ENCODE results near the gene TMEM170B.

Gene TMEM170B

GRCh38 chr6:11528996-11529395 lies 8.6 kb upstream of the TMEM170B start:
- Histone ChIP-seq H3K4me1 (ENCODE audit: insufficient read depth, low read length, poor library complexity, severe bottlenecking) (peaks cover 7% of the 10 kb centered on the region), H2AFZ (ENCODE audit: low read length) (no peak overlapping the region), H3K9me2 (replicated peaks; ENCODE audit: low read depth, low read length) (no peaks in the 10 kb centered on the region), H3K27me3 (ENCODE audit: insufficient read depth, low read length, poor library complexity, severe bottlenecking) (no peaks in the 10 kb centered on the region), H3K9me3 (ENCODE audit: insufficient read depth, low read depth, low read length) (no peaks in the 10 kb centered on the region), H3K4me2 (ENCODE audit: low read depth, low read length, poor library complexity, severe bottlenecking) (no peak overlapping the region), H3K9ac (ENCODE audit: low read depth, low read length, poor library complexity, severe bottlenecking) (no peak overlapping the region), H3K4me3 (ENCODE audit: low read length, poor library complexity, severe bottlenecking) (no peak overlapping the region), H3K79me2 (ENCODE audit: insufficient read depth, low read length) (no peaks in the 10 kb centered on the region), H3F3A (ENCODE audit: low read depth) (no peaks in the 10 kb centered on the region), H4K20me1 (ENCODE audit: insufficient read depth, low read length, poor library complexity, severe bottlenecking) (no peaks in the 10 kb centered on the region), H3K36me3 (ENCODE audit: insufficient read depth, low read length) (no peaks in the 10 kb centered on the region)
- TF ChIP-seq EZH2phosphoT487 (IDR thresholded peaks at IDR 0.05; ENCODE audit: borderline replicate concordance), result no peak
- TF ChIP-seq CTCF (conservative IDR thresholded peaks at IDR 0.05; ENCODE audit: low read length), result no peak

GRCh38 chr6:11532097-11532496 lies 5.5 kb upstream of the TMEM170B start:
- no peak overlapping the region for H3K9ac ChIP-seq (ENCODE audit: low read depth, low read length, poor library complexity, severe bottlenecking)
- TF ChIP-seq CTCF (conservative IDR thresholded peaks at IDR 0.05; ENCODE audit: low read length) (no peak), EZH2phosphoT487 (IDR thresholded peaks at IDR 0.05; ENCODE audit: borderline replicate concordance) (no peak)
- peaks cover 8% of the 10 kb centered on the region for H3K4me1 ChIP-seq (ENCODE audit: insufficient read depth, low read length, poor library complexity, severe bottlenecking)
- no peaks in the 10 kb centered on the region for H3K27me3 ChIP-seq (ENCODE audit: insufficient read depth, low read length, poor library complexity, severe bottlenecking)
- H3K4me3 ChIP-seq (ENCODE audit: low read length, poor library complexity, severe bottlenecking), result no peak overlapping the region
- no peaks in the 10 kb centered on the region for H3F3A ChIP-seq (ENCODE audit: low read depth)
- no peaks in the 10 kb centered on the region for H3K36me3 ChIP-seq (ENCODE audit: insufficient read depth, low read length)
- H3K9me3 ChIP-seq (ENCODE audit: insufficient read depth, low read depth, low read length), result no peaks in the 10 kb centered on the region
- H4K20me1 ChIP-seq (ENCODE audit: insufficient read depth, low read length, poor library complexity, severe bottlenecking), result no peaks in the 10 kb centered on the region
- no peak overlapping the region for H2AFZ ChIP-seq (ENCODE audit: low read length)
- H3K4me2 ChIP-seq (ENCODE audit: low read depth, low read length, poor library complexity, severe bottlenecking), result no peak overlapping the region
- no peaks in the 10 kb centered on the region for H3K9me2 ChIP-seq (replicated peaks; ENCODE audit: low read depth, low read length)
- no peaks in the 10 kb centered on the region for H3K79me2 ChIP-seq (ENCODE audit: insufficient read depth, low read length)

GRCh38 chr6:11534561-11534960 lies 3.0 kb upstream of the TMEM170B start:
- no peak overlapping the region for H2AFZ ChIP-seq (ENCODE audit: low read length)
- no peak overlapping the region for H3K4me3 ChIP-seq (ENCODE audit: low read length, poor library complexity, severe bottlenecking)
- H3K27me3 ChIP-seq (ENCODE audit: insufficient read depth, low read length, poor library complexity, severe bottlenecking), result no peaks in the 10 kb centered on the region
- peaks cover 12% of the 10 kb centered on the region for H4K20me1 ChIP-seq (ENCODE audit: insufficient read depth, low read length, poor library complexity, severe bottlenecking)
- H3K9me3 ChIP-seq (ENCODE audit: insufficient read depth, low read depth, low read length), result no peaks in the 10 kb centered on the region
- H3K9ac ChIP-seq (ENCODE audit: low read depth, low read length, poor library complexity, severe bottlenecking), result no peak overlapping the region
- H3K4me2 ChIP-seq (ENCODE audit: low read depth, low read length, poor library complexity, severe bottlenecking), result no peak overlapping the region
- no peaks in the 10 kb centered on the region for H3K36me3 ChIP-seq (ENCODE audit: insufficient read depth, low read length)
- TF ChIP-seq CTCF (conservative IDR thresholded peaks at IDR 0.05; ENCODE audit: low read length) (no peak), EZH2phosphoT487 (IDR thresholded peaks at IDR 0.05; ENCODE audit: borderline replicate concordance) (no peak)
- H3F3A ChIP-seq (ENCODE audit: low read depth), result no peaks in the 10 kb centered on the region
- peaks cover 19% of the 10 kb centered on the region for H3K79me2 ChIP-seq (ENCODE audit: insufficient read depth, low read length)
- peaks cover 16% of the 10 kb centered on the region for H3K4me1 ChIP-seq (ENCODE audit: insufficient read depth, low read length, poor library complexity, severe bottlenecking)
- no peaks in the 10 kb centered on the region for H3K9me2 ChIP-seq (replicated peaks; ENCODE audit: low read depth, low read length)

Measured in Loucy (cell line).